Fibroblast of the aortic adventitia (primary cell): ENCODE measurements around the gene CBFA2T2. TPM values are rescaled to one million over a fixed set of nuclear protein-coding genes. Genes with fewer than 3 reads are reported as not detected.
"Not testable (repeated sequence)": the region's sequence is repeated elsewhere in the genome, so short reads cannot be mapped to it uniquely, and the experiment has no call there.

ENCODE experiments used
- DNase-seq: peaks from one replicate; pipeline ENCODE4 v3.0.0-alpha.2; 2010; ENCODE audit warnings: low read depth
- H3K4me3 ChIP-seq: 2 replicates; pipeline ENCODE4 v1.5.1; 2011; ENCODE audit warnings: low read depth, mild to moderate bottlenecking, control low read depth, low read length, moderate library complexity
- total RNA-seq: library from RNA; depleted of rRNA; stranded (reverse); fragments of >200 nt; gene quantifications from 2 replicates; pipeline ENCODE4 v1.2.3, GENCODE V29; 2012; ENCODE audit warnings: low replicate concordance
- TF ChIP-seq, protein P1 (sequence below): IDR thresholded peaks from 2 replicates; pipeline ENCODE4 v1.5.1; 2011; ENCODE audit warnings: mild to moderate bottlenecking, low read length, control low read depth, inconsistent platforms; ENCODE audit not compliant: insufficient read depth

CBFA2T2 gene
- total RNA-seq, 1 donor: 11.7 TPM

GRCh38 chr20:33627577-33628216 is 137.8 kb downstream of the CBFA2T2 start:
- no peak for DNase-seq
- TF ChIP-seq, protein P1, sequence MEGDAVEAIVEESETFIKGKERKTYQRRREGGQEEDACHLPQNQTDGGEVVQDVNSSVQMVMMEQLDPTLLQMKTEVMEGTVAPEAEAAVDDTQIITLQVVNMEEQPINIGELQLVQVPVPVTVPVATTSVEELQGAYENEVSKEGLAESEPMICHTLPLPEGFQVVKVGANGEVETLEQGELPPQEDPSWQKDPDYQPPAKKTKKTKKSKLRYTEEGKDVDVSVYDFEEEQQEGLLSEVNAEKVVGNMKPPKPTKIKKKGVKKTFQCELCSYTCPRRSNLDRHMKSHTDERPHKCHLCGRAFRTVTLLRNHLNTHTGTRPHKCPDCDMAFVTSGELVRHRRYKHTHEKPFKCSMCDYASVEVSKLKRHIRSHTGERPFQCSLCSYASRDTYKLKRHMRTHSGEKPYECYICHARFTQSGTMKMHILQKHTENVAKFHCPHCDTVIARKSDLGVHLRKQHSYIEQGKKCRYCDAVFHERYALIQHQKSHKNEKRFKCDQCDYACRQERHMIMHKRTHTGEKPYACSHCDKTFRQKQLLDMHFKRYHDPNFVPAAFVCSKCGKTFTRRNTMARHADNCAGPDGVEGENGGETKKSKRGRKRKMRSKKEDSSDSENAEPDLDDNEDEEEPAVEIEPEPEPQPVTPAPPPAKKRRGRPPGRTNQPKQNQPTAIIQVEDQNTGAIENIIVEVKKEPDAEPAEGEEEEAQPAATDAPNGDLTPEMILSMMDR: no peak
- H3K4me3 ChIP-seq: no peak overlapping the region

- TF ChIP-seq, protein P1: no peak
- DNase-seq: no peak
- no peak overlapping the region for H3K4me3 ChIP-seq
Measured at GRCh38 chr20:33629533-33629932, 139.6 kb downstream of the CBFA2T2 start.

DNA sequence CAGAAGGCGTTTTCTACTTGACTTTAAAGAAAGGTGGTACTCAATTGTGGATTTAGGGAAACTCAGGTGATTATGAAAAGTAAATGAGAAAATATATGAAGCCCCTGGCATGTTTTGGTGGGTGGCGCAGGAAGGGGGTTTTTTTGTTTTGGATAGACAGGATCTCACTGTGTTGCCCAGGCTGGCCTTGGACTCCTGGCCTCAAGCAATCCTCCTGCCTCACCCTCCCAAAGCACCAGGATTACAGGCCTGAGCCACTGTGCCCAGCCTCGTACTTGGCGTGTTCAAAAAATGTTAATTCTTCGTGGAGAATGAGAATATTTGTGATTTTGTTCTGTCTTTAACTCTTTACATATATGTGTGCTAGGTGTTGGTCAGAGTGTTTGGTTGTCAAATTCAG is 140.1 kb downstream of the CBFA2T2 start:
- DNase-seq: no peak
- no peak overlapping the region for H3K4me3 ChIP-seq
- TF ChIP-seq, protein P1: no peak

DNA sequence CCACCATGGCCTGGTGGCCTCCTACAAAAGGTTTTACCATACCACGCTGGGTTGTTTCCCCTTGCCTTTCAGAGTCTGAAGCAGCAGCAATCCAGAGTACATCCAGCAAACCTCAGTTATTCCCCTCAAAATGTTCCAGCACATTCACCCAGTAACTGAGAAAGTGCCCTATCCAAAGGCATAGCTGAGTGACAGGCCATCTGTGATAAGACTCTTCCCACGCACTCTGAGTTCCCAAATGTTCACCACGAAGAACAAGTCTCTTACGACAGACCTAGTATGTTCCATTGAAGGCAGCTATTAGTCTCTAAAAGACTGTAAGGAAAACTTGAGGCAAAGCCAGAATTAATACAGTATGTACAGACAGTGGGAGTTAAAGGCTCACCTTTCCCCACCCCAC is 140.6 kb downstream of the CBFA2T2 start:
- H3K4me3 ChIP-seq: no peak overlapping the region
- TF ChIP-seq, protein P1: no peak
- no peak for DNase-seq

DNA sequence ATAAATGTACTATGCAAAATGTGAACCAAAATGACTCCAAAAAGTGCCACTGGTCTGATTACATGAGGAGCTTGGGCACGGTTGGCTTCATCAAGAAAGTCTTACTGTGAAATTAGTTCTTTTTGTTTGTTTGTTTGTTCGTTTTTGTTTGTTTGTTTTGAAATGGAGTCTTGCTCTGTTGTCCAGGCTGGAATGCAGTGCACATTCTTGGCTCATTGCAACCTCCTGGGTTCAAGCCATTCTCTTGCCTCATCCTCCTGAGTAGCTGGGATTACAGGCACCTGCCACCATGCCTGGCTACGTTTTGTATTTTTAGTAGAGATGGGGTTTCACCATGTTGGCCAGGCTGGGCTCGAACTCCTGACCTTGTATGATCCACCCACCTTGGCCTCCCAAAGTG is 142.0 kb downstream of the CBFA2T2 start:
- DNase-seq: not testable (repeated sequence)

GRCh38 chr20:33635341-33635740 is 145.4 kb downstream of the CBFA2T2 start:
- TF ChIP-seq, protein P1: no peak

More for the DNA sequence above, 142.0 kb downstream of the CBFA2T2 start:
- H3K4me3 ChIP-seq: not testable (repeated sequence)

DNA sequence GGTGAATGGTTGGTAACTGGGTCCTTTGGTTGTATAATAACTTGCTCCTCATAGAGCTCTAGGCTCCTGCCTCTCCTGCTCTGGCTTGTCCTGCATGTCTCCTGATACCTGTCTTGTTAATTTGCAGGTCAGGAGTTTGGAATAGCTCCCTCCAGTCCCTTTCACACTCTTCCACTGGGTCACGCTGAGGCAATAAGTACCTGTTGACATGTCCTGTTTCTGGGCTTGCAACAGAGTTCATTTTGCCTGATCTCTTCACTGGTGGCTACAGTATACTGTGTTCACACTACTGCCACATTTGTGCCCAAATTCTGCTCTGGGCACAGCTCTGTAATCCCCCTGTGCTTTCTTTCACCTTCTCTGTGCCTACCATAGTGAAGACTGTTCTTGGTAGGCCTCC is 146.9 kb downstream of the CBFA2T2 start:
- TF ChIP-seq, protein P1: no peak
- H3K4me3 ChIP-seq: no peak overlapping the region
- no peak for DNase-seq

More at GRCh38 chr20:33635341-33635740, 145.4 kb downstream of the CBFA2T2 start:
- H3K4me3 ChIP-seq: no peak overlapping the region
- DNase-seq: no peak
